Panc1 (cell line): ENCODE measurements around the gene CSF1R. TPM values are rescaled to one million over a fixed set of nuclear protein-coding genes. Genes with fewer than 3 reads are reported as not detected.

Experiments
- ATAC-seq: fragments of 200-7000 bp; cut with Tn5 transposase; 2 replicates; pipeline ENCODE4 v1.9.1; 2020; ENCODE audit warnings: mild to moderate bottlenecking, moderate library complexity
- BruUV-seq: library from RNA; stranded (reverse); fragments of 400-500 nt; replicated peaks from 2 replicates; lab custom pipeline; 2021; lab: Mats Ljungman, UMichigan
- CTCF ChIA-PET: fragments of 300-600 bp; sonication (Branson Sonifier 250); formaldehyde crosslinking; loops from one replicate; lab custom pipeline; 2022; ENCODE audit warnings: antibody characterized with exemption; lab: Charles Lee
- POLR2A ChIA-PET: fragments of 300-600 bp; sonication (Branson Sonifier 250); formaldehyde crosslinking; loops from one replicate; lab custom pipeline; 2022; ENCODE audit warnings: antibody characterized with exemption; lab: Charles Lee
- DNase-seq: peaks from one replicate; pipeline ENCODE4 v3.0.0-alpha.2; 2010; ENCODE audit warnings: low read depth, low spot score
- H3K27ac ChIP-seq: 2 replicates; pipeline ENCODE4 v1.5.1; 2011; ENCODE audit warnings: mild to moderate bottlenecking, low read length, inconsistent platforms
- H3K27me3 ChIP-seq: fragments of 200-500 bp; sonication (Bioruptor generic); 2 replicates; pipeline ENCODE4 v1.6.0; 2014; ENCODE audit warnings: low read length, inconsistent platforms; ENCODE audit not compliant: control insufficient read depth, insufficient read depth
- H3K36me3 ChIP-seq: fragments of 200-500 bp; sonication (Bioruptor generic); 2 replicates; pipeline ENCODE4 v1.5.1; 2014; ENCODE audit warnings: inconsistent platforms, mild to moderate bottlenecking, low read length, moderate library complexity; ENCODE audit not compliant: control insufficient read depth, insufficient read depth
- H3K4me1 ChIP-seq: 2 replicates; pipeline ENCODE4 v1.5.1; 2011; ENCODE audit warnings: inconsistent platforms, mild to moderate bottlenecking, low read length, moderate library complexity; ENCODE audit not compliant: control insufficient read depth, insufficient read depth
- H3K4me3 ChIP-seq, 2 experiments: 2 replicates each; pipeline ENCODE4 v1.5.1; 2011 to 2012; ENCODE audit warnings: low read depth in 2 of 2, low read length in 2 of 2, mild to moderate bottlenecking in 2 of 2, inconsistent platforms in 1 of 2, moderate library complexity in 1 of 2
- H3K9me3 ChIP-seq: fragments of 200-500 bp; sonication (Bioruptor generic); 2 replicates; pipeline ENCODE4 v1.5.1; 2014; ENCODE audit warnings: low read depth, mild to moderate bottlenecking, inconsistent platforms, low read length, moderate library complexity; ENCODE audit not compliant: control insufficient read depth, insufficient read depth
- CTCF ChIP-seq: fragments of 450-650 bp; IDR thresholded peaks from 2 replicates; pipeline ENCODE4 v1.5.1; 2017; ENCODE audit warnings: mild to moderate bottlenecking
- POLR2AphosphoS5 ChIP-seq: IDR thresholded peaks from 2 replicates; pipeline ENCODE4 v1.6.1; 2012; ENCODE audit warnings: mild to moderate bottlenecking, low read depth, low read length, moderate library complexity
- REST ChIP-seq, 2 experiments: IDR thresholded peaks; 2 replicates each; pipeline ENCODE4 v1.6.1; 2011 to 2012; ENCODE audit warnings: low read depth in 2 of 2, control low read depth in 1 of 2, low read length in 1 of 2, mild to moderate bottlenecking in 1 of 2, moderate library complexity in 1 of 2; ENCODE audit not compliant: insufficient read depth in 1 of 2
- SIN3A ChIP-seq: IDR thresholded peaks from 2 replicates; pipeline ENCODE4 v1.6.1; 2012; ENCODE audit warnings: low read depth, mild to moderate bottlenecking, low read length, moderate library complexity, borderline replicate concordance; ENCODE audit not compliant: insufficient read depth
- TCF7L2 ChIP-seq: IDR thresholded peaks from 2 replicates; pipeline ENCODE4 v1.6.1; 2011; ENCODE audit warnings: mild to moderate bottlenecking, low read depth, low read length, inconsistent platforms
- in situ Hi-C: cut with HindIII; loops from 2 replicates; pipeline ENCODE4 v1.10.0; 2016; ENCODE audit warnings: low sequenced_read_pairs, low pct_unique_long_range_greater_than_20kb
- intact Hi-C: fragments of 100-400 bp; cut with micrococcal nuclease; formaldehyde crosslinking; loops from one replicate; pipeline ENCODE4 v1.10.0; 2022; ENCODE audit not compliant: unreplicated experiment
- total RNA-seq: library from RNA; stranded (reverse); gene quantifications from one replicate; pipeline ENCODE4 v1.2.1, GENCODE V29; 2021; ENCODE audit not compliant: unreplicated experiment

CSF1R gene
- total RNA-seq, 1 experiment from 2014 or later: 0.05 TPM

- intact Hi-C loops (no loop called here), in situ Hi-C loops (no loop called here)
- no peak overlapping the region for H3K27ac ChIP-seq
- H3K4me1 ChIP-seq: no peaks in the 10 kb centered on the region
- DNase-seq (no peak), ATAC-seq (no peak)
- H3K4me3 ChIP-seq: no peak overlapping the region
- BruUV-seq: no TSS peak
- H3K9me3 ChIP-seq: no peaks in the 10 kb centered on the region
- H3K36me3 ChIP-seq: peaks cover 57% of the 10 kb centered on the region
- TF ChIP-seq REST (IDR thresholded peaks at IDR 0.05; ENCODE audit: insufficient read depth in 1 of 2, low read depth in 2 of 2, low read length in 1 of 2) (no peak), POLR2AphosphoS5 (no peak), SIN3A (no peak), TCF7L2 (no peak), CTCF (no peak)
- H3K27me3 ChIP-seq: no peaks in the 10 kb centered on the region
- POLR2A ChIA-PET: no interaction called here
- CTCF ChIA-PET: no interaction called here
Observed at GRCh38 chr5:150035139-150035895, 51.0 kb downstream of the CSF1R start.

GRCh38 chr5:150034662-150035061 lies 51.7 kb downstream of the CSF1R start:
- no TSS peak for BruUV-seq
- in situ Hi-C loops (no loop called here), intact Hi-C loops (no loop called here)
- no peak for TF ChIP-seq CTCF
- no peak for TF ChIP-seq TCF7L2
- TF ChIP-seq SIN3A: no peak
- no peak for TF ChIP-seq REST (IDR thresholded peaks at IDR 0.05; ENCODE audit: insufficient read depth in 1 of 2, low read depth in 2 of 2, low read length in 1 of 2)
- no peak for TF ChIP-seq POLR2AphosphoS5
- DNase-seq: no peak
- POLR2A ChIA-PET: no interaction called here
- Histone ChIP-seq H3K36me3 (peaks cover 57% of the 10 kb centered on the region), H3K27ac (no peak overlapping the region), H3K9me3 (no peaks in the 10 kb centered on the region), H3K4me3 (no peak overlapping the region), H3K27me3 (no peaks in the 10 kb centered on the region), H3K4me1 (no peaks in the 10 kb centered on the region)
- ATAC-seq: no peak
- CTCF ChIA-PET: no interaction called here
